ENCODE results near the gene COL18A1. TPM values are rescaled to one million over a fixed set of nuclear protein-coding genes. Genes with fewer than 3 reads are reported as not detected.

COL18A1 gene
- total and polyA plus RNA-seq, 5 donors from 2014 or later, result 0.29 to 2.7 (median 1.3) TPM

GRCh38 chr21:45478816-45479669 lies 74.1 kb downstream of the COL18A1 start:
- Mint-ChIP-seq H3K4me1 (peaks cover 5 to 60% (median 20%) of the 10 kb centered on the region in 4 donors), H3K4me3 (peak overlapping the region; percentile 82 to 97 (median 90)), H3K27me3 (no peaks in the 10 kb centered on the region), H3K9me3 (peaks cover 0 to 2% (median 0%) of the 10 kb centered on the region in 7 donors), H3K36me3 (no peaks in the 10 kb centered on the region), H3K27ac (peak overlapping the region; percentile 93 to 99 (median 94))
- no peak for ATAC-seq (ENCODE audit: low read depth in 2 of 2)
- Histone ChIP-seq H3K27ac (ENCODE audit: insufficient read depth, low read length, poor library complexity, severe bottlenecking) (peak overlapping the region; percentile 82), H3K27me3 (ENCODE audit: control insufficient read depth, insufficient read depth, low read length) (no peaks in the 10 kb centered on the region), H3K36me3 (ENCODE audit: control insufficient read depth, insufficient read depth, low read length) (no peaks in the 10 kb centered on the region), H3K4me1 (ENCODE audit: control insufficient read depth, insufficient read depth, low read length, poor library complexity, severe bottlenecking) (peaks cover 26% of the 10 kb centered on the region), H3K4me3 (ENCODE audit: low read depth, low read length) (peak overlapping the region; percentile 90), H3K9me3 (ENCODE audit: control insufficient read depth in 2 of 2, low read length in 2 of 2) (no peaks in the 10 kb centered on the region)
- no peak for DNase-seq

- Mint-ChIP-seq H3K27ac (peak overlapping the region; percentile 93 to 97 (median 94)), H3K9me3 (peaks cover 0 to 2% (median 0%) of the 10 kb centered on the region in 7 donors), H3K27me3 (no peaks in the 10 kb centered on the region), H3K4me3 (peak overlapping the region in 3 of 4 donors; percentile 82 to 92 (median 88)), H3K4me1 (peaks cover 5 to 61% (median 20%) of the 10 kb centered on the region in 4 donors), H3K36me3 (no peaks in the 10 kb centered on the region)
- H3K9me3 ChIP-seq (ENCODE audit: control insufficient read depth in 2 of 2, low read length in 2 of 2), result no peaks in the 10 kb centered on the region
- ATAC-seq (ENCODE audit: low read depth in 2 of 2) (peak in 1 of 2 donors; percentile 10), DNase-seq (peak in 1 of 3 donors; percentile 67)
- H3K4me3 ChIP-seq (ENCODE audit: low read depth, low read length), result no peak overlapping the region
- no peaks in the 10 kb centered on the region for H3K27me3 ChIP-seq (ENCODE audit: control insufficient read depth, insufficient read depth, low read length)
- no peak overlapping the region for H3K27ac ChIP-seq (ENCODE audit: insufficient read depth, low read length, poor library complexity, severe bottlenecking)
- H3K36me3 ChIP-seq (ENCODE audit: control insufficient read depth, insufficient read depth, low read length), result no peaks in the 10 kb centered on the region
- peaks cover 26% of the 10 kb centered on the region for H3K4me1 ChIP-seq (ENCODE audit: control insufficient read depth, insufficient read depth, low read length, poor library complexity, severe bottlenecking)
Observed at GRCh38 chr21:45479691-45480675, 75.0 kb downstream of the COL18A1 start.

GRCh38 chr21:45480701-45481500 lies 75.9 kb downstream of the COL18A1 start:
- Histone ChIP-seq H3K27me3 (ENCODE audit: control insufficient read depth, insufficient read depth, low read length) (no peaks in the 10 kb centered on the region), H3K9me3 (ENCODE audit: control insufficient read depth in 2 of 2, low read length in 2 of 2) (no peaks in the 10 kb centered on the region), H3K4me3 (ENCODE audit: low read depth, low read length) (no peak overlapping the region), H3K27ac (ENCODE audit: insufficient read depth, low read length, poor library complexity, severe bottlenecking) (no peak overlapping the region), H3K36me3 (ENCODE audit: control insufficient read depth, insufficient read depth, low read length) (no peaks in the 10 kb centered on the region), H3K4me1 (ENCODE audit: control insufficient read depth, insufficient read depth, low read length, poor library complexity, severe bottlenecking) (peaks cover 26% of the 10 kb centered on the region)
- no peak for DNase-seq
- Mint-ChIP-seq H3K27me3 (no peaks in the 10 kb centered on the region), H3K4me3 (peak overlapping the region in 1 of 4 donors; percentile 46), H3K27ac (peak overlapping the region in 1 of 3 donors; percentile 97), H3K9me3 (peaks cover 0 to 2% (median 0%) of the 10 kb centered on the region in 7 donors), H3K36me3 (no peaks in the 10 kb centered on the region), H3K4me1 (peaks cover 5 to 61% (median 20%) of the 10 kb centered on the region in 4 donors)
- ATAC-seq (ENCODE audit: low read depth in 2 of 2), result no peak

- Mint-ChIP-seq H3K4me3 (peak overlapping the region in 3 of 4 donors; percentile 44 to 69 (median 46)), H3K36me3 (no peaks in the 10 kb centered on the region), H3K27ac (peak overlapping the region in 1 of 3 donors; percentile 26), H3K9me3 (peaks cover 0 to 2% (median 0%) of the 10 kb centered on the region in 7 donors), H3K4me1 (peaks cover 2 to 56% (median 17%) of the 10 kb centered on the region in 4 donors), H3K27me3 (no peaks in the 10 kb centered on the region)
- DNase-seq (no peak), ATAC-seq (ENCODE audit: low read depth in 2 of 2) (no peak)
- Histone ChIP-seq H3K27me3 (ENCODE audit: control insufficient read depth, insufficient read depth, low read length) (no peaks in the 10 kb centered on the region), H3K4me1 (ENCODE audit: control insufficient read depth, insufficient read depth, low read length, poor library complexity, severe bottlenecking) (peaks cover 26% of the 10 kb centered on the region), H3K27ac (ENCODE audit: insufficient read depth, low read length, poor library complexity, severe bottlenecking) (no peak overlapping the region), H3K36me3 (ENCODE audit: control insufficient read depth, insufficient read depth, low read length) (no peaks in the 10 kb centered on the region), H3K4me3 (ENCODE audit: low read depth, low read length) (no peak overlapping the region), H3K9me3 (ENCODE audit: control insufficient read depth in 2 of 2, low read length in 2 of 2) (no peaks in the 10 kb centered on the region)
Observed at GRCh38 chr21:45481566-45481965, 76.6 kb downstream of the COL18A1 start.

GRCh38 chr21:45481977-45482898 lies 77.3 kb downstream of the COL18A1 start:
- no peaks in the 10 kb centered on the region for H3K36me3 ChIP-seq (ENCODE audit: control insufficient read depth, insufficient read depth, low read length)
- H3K4me1 Mint-ChIP-seq, result peaks cover 0 to 51% (median 15%) of the 10 kb centered on the region in 4 donors
- peak overlapping the region; percentile 89 to 94 (median 94) for H3K27ac Mint-ChIP-seq
- H3K4me3 ChIP-seq (ENCODE audit: low read depth, low read length), result no peak overlapping the region
- peak overlapping the region; percentile 58 for H3K27ac ChIP-seq (ENCODE audit: insufficient read depth, low read length, poor library complexity, severe bottlenecking)
- H3K27me3 Mint-ChIP-seq, result no peaks in the 10 kb centered on the region
- H3K4me1 ChIP-seq (ENCODE audit: control insufficient read depth, insufficient read depth, low read length, poor library complexity, severe bottlenecking), result peaks cover 26% of the 10 kb centered on the region
- no peaks in the 10 kb centered on the region for H3K27me3 ChIP-seq (ENCODE audit: control insufficient read depth, insufficient read depth, low read length)
- H3K36me3 Mint-ChIP-seq, result no peaks in the 10 kb centered on the region
- no peaks in the 10 kb centered on the region for H3K9me3 ChIP-seq (ENCODE audit: control insufficient read depth in 2 of 2, low read length in 2 of 2)
- ATAC-seq (ENCODE audit: low read depth in 2 of 2) (no peak), DNase-seq (no peak)
- H3K4me3 Mint-ChIP-seq, result peak overlapping the region in 3 of 4 donors; percentile 79 to 86 (median 81)
- H3K9me3 Mint-ChIP-seq, result peaks cover 0 to 2% (median 0%) of the 10 kb centered on the region in 7 donors

GRCh38 chr21:45482899-45483821 lies 78.2 kb downstream of the COL18A1 start:
- peaks cover 0 to 49% (median 12%) of the 10 kb centered on the region in 4 donors for H3K4me1 Mint-ChIP-seq
- H3K4me3 ChIP-seq (ENCODE audit: low read depth, low read length), result no peak overlapping the region
- H3K27ac Mint-ChIP-seq, result peak overlapping the region; percentile 89 to 94 (median 94)
- peak overlapping the region in 3 of 4 donors; percentile 79 to 86 (median 81) for H3K4me3 Mint-ChIP-seq
- DNase-seq (peak in 2 of 3 donors; percentile 39 to 78), ATAC-seq (ENCODE audit: low read depth in 2 of 2) (peak; percentile 10 to 43)
- no peaks in the 10 kb centered on the region for H3K27me3 ChIP-seq (ENCODE audit: control insufficient read depth, insufficient read depth, low read length)
- peaks cover 17% of the 10 kb centered on the region for H3K4me1 ChIP-seq (ENCODE audit: control insufficient read depth, insufficient read depth, low read length, poor library complexity, severe bottlenecking)
- H3K36me3 Mint-ChIP-seq, result no peaks in the 10 kb centered on the region
- H3K9me3 Mint-ChIP-seq, result peaks cover 0 to 2% (median 0%) of the 10 kb centered on the region in 7 donors
- H3K27ac ChIP-seq (ENCODE audit: insufficient read depth, low read length, poor library complexity, severe bottlenecking), result peak overlapping the region; percentile 58
- H3K9me3 ChIP-seq (ENCODE audit: control insufficient read depth in 2 of 2, low read length in 2 of 2), result no peaks in the 10 kb centered on the region
- H3K36me3 ChIP-seq (ENCODE audit: control insufficient read depth, insufficient read depth, low read length), result no peaks in the 10 kb centered on the region
- no peaks in the 10 kb centered on the region for H3K27me3 Mint-ChIP-seq
